H9 (cell line): ENCODE data around the gene KAT2B. TPM values are rescaled to one million over a fixed set of nuclear protein-coding genes. Genes with fewer than 3 reads are reported as not detected.
A peak's percentile ranks its signal among the peaks of the same experiment; 100 is the strongest.

Experiments
- DNase-seq: peaks from one replicate; pipeline ENCODE4 v3.0.0-alpha.2; 2017
- H2AFZ ChIP-seq: one replicate; pipeline ENCODE4 v1.6.1; 2013; ENCODE audit warnings: mild to moderate bottlenecking, low read length, control low read depth, moderate library complexity
- H2AK5ac ChIP-seq: 2 replicates; pipeline ENCODE4 v1.6.1; 2013; ENCODE audit warnings: low read length, control low read depth, mixed read lengths; ENCODE audit not compliant: insufficient read length
- H2BK120ac ChIP-seq: one replicate; pipeline ENCODE4 v1.6.1; 2013; ENCODE audit warnings: low read depth, mild to moderate bottlenecking, low read length, control low read depth, inconsistent platforms; ENCODE audit not compliant: poor library complexity, severe bottlenecking
- H2BK12ac ChIP-seq: 2 replicates; pipeline ENCODE4 v1.6.1; 2013; ENCODE audit warnings: low read length, control low read depth, mixed read lengths, low read depth; ENCODE audit not compliant: insufficient read length
- H2BK15ac ChIP-seq: 2 replicates; pipeline ENCODE4 v1.6.1; 2013; ENCODE audit warnings: low read depth, low read length, control low read depth
- H2BK20ac ChIP-seq: one replicate; pipeline ENCODE4 v1.6.1; 2013; ENCODE audit warnings: low read depth, mild to moderate bottlenecking, low read length, control low read depth, inconsistent platforms; ENCODE audit not compliant: poor library complexity, severe bottlenecking
- H2BK5ac ChIP-seq: 2 replicates; pipeline ENCODE4 v1.6.1; 2013; ENCODE audit warnings: low read length, control low read depth, mixed read lengths; ENCODE audit not compliant: insufficient read length
- H3K14ac ChIP-seq: 2 replicates; pipeline ENCODE4 v1.6.1; 2013; ENCODE audit warnings: low read length, control low read depth; ENCODE audit not compliant: insufficient read depth
- H3K18ac ChIP-seq: 2 replicates; pipeline ENCODE4 v1.6.1; 2013; ENCODE audit warnings: low read depth, mild to moderate bottlenecking, mixed read lengths, low read length, control low read depth; ENCODE audit not compliant: insufficient read length
- H3K23ac ChIP-seq: 2 replicates; pipeline ENCODE4 v1.6.1; 2013; ENCODE audit warnings: low read length, control low read depth, mixed read lengths, low read depth; ENCODE audit not compliant: insufficient read length
- H3K23me2 ChIP-seq: 2 replicates; pipeline ENCODE4 v1.6.1; 2013; ENCODE audit warnings: low read depth, mild to moderate bottlenecking, mixed read lengths, low read length, control low read depth; ENCODE audit not compliant: insufficient read length, poor library complexity, severe bottlenecking
- H3K27ac ChIP-seq: 2 replicates; pipeline ENCODE4 v1.5.1; 2013; ENCODE audit warnings: low read length, control low read depth, mixed read lengths, low read depth; ENCODE audit not compliant: insufficient read length
- H3K27me3 ChIP-seq: 2 replicates; pipeline ENCODE4 v1.6.1; 2013; ENCODE audit warnings: low read length, control low read depth, inconsistent platforms; ENCODE audit not compliant: insufficient read depth
- H3K4ac ChIP-seq: 2 replicates; pipeline ENCODE4 v1.6.1; 2013; ENCODE audit warnings: low read depth, mild to moderate bottlenecking, control low read depth, inconsistent platforms, low read length, moderate library complexity
- H3K4me1 ChIP-seq: 2 replicates; pipeline ENCODE4 v1.6.1; 2013; ENCODE audit warnings: low read length, control low read depth, inconsistent platforms; ENCODE audit not compliant: insufficient read depth
- H3K4me2 ChIP-seq: 2 replicates; pipeline ENCODE4 v1.6.1; 2013; ENCODE audit warnings: low read length, control low read depth, mixed read lengths; ENCODE audit not compliant: insufficient read length, insufficient read depth
- H3K56ac ChIP-seq: 2 replicates; pipeline ENCODE4 v1.6.1; 2013; ENCODE audit warnings: low read depth, mild to moderate bottlenecking, mixed read lengths, low read length, control low read depth; ENCODE audit not compliant: insufficient read length
- H3K79me1 ChIP-seq: 2 replicates; pipeline ENCODE4 v1.6.1; 2013; ENCODE audit warnings: low read depth, mild to moderate bottlenecking, moderate library complexity, low read length, control low read depth, inconsistent platforms; ENCODE audit not compliant: insufficient read depth, poor library complexity, severe bottlenecking
- H3K79me2 ChIP-seq: 2 replicates; pipeline ENCODE4 v1.6.1; 2013; ENCODE audit warnings: low read length, control low read depth, inconsistent platforms; ENCODE audit not compliant: insufficient read depth
- H3K9ac ChIP-seq: 2 replicates; pipeline ENCODE4 v1.6.1; 2013; ENCODE audit warnings: low read length, control low read depth, mixed read lengths; ENCODE audit not compliant: insufficient read length; ENCODE audit errors: extremely low read depth
- H3K9me3 ChIP-seq: one replicate; pipeline ENCODE4 v1.6.1; 2013; ENCODE audit warnings: low read depth, low read length, inconsistent platforms; ENCODE audit not compliant: control insufficient read depth
- H3T11ph ChIP-seq: one replicate; pipeline ENCODE4 v1.6.1; 2013; ENCODE audit warnings: mild to moderate bottlenecking, low read length, control low read depth, inconsistent platforms
- H4K20me1 ChIP-seq: one replicate; pipeline ENCODE4 v1.6.1; 2013; ENCODE audit not compliant: control insufficient read depth, insufficient read length, insufficient read depth
- H4K5ac ChIP-seq: 2 replicates; pipeline ENCODE4 v1.6.1; 2013; ENCODE audit warnings: low read depth, mild to moderate bottlenecking, mixed read lengths, low read length, control low read depth; ENCODE audit not compliant: insufficient read length
- H4K8ac ChIP-seq: replicated peaks from 2 replicates; pipeline ENCODE4 v1.6.1; 2013; ENCODE audit warnings: low read length, control low read depth, mixed read lengths, low read depth; ENCODE audit not compliant: insufficient read length
- H4K91ac ChIP-seq: 2 replicates; pipeline ENCODE4 v1.6.1; 2013; ENCODE audit warnings: low read depth, mild to moderate bottlenecking, moderate library complexity, mixed read lengths, low read length, control low read depth; ENCODE audit not compliant: insufficient read length
- H3K27ac Mint-ChIP-seq, 3 experiments: 2 replicates in 2 of 3; 3 replicates in 1 of 3; pipeline ENCODE4 v1.8.0; 2020 to 2021; ENCODE audit warnings: mixed read lengths in 3 of 3, mild to moderate bottlenecking in 1 of 3, moderate library complexity in 1 of 3
- H3K27me3 Mint-ChIP-seq: 2 replicates; pipeline ENCODE4 v1.8.0; 2021; ENCODE audit warnings: low read depth, mild to moderate bottlenecking, moderate library complexity, mixed read lengths
- H3K36me3 Mint-ChIP-seq, 3 experiments: 2 replicates in 2 of 3; 3 replicates in 1 of 3; pipeline ENCODE4 v1.8.0; 2020 to 2021; ENCODE audit warnings: low read depth in 3 of 3, mixed read lengths in 3 of 3; ENCODE audit not compliant: insufficient read depth in 1 of 3
- H3K4me1 Mint-ChIP-seq, 2 experiments: 2 replicates each; pipeline ENCODE4 v1.8.0; 2020; ENCODE audit warnings: mixed read lengths in 2 of 2
- H3K4me3 Mint-ChIP-seq, 2 experiments: 2 replicates in 1 of 2; 3 replicates in 1 of 2; pipeline ENCODE4 v1.8.0; 2020 to 2021; ENCODE audit warnings: mild to moderate bottlenecking in 2 of 2, mixed read lengths in 2 of 2, moderate library complexity in 1 of 2
- H3K9me3 Mint-ChIP-seq, 2 experiments: 2 replicates in 1 of 2; 3 replicates in 1 of 2; pipeline ENCODE4 v1.8.0; 2020; ENCODE audit warnings: mild to moderate bottlenecking in 2 of 2, mixed read lengths in 2 of 2, moderate library complexity in 1 of 2
- CTCF ChIP-seq: fragments of 200-600 bp; sonication (generic); conservative IDR thresholded peaks from 3 replicates; pipeline ENCODE4 v1.8.0; 2021; ENCODE audit warnings: antibody characterized with exemption, mild to moderate bottlenecking
- WGBS: extraction: QIAGEN DNeasy Blood & Tissue Kit; methylation state at CpG from one replicate; pipeline ENCODE4 v1.1.7; 2013; ENCODE audit warnings: missing lambda C conversion rate, low lambda C conversion rate, mixed read lengths; ENCODE audit not compliant: insufficient read length; ENCODE audit errors: extremely low coverage; 5-methylcytosine and 5-hydroxymethylcytosine counted together
- total RNA-seq: library from RNA; stranded (reverse); gene quantifications from 2 replicates; pipeline ENCODE4 v1.2.1, GENCODE V29; 2021

The KAT2B gene
- total RNA-seq, 1 experiment from 2014 or later, result 6.3 TPM

- H2BK15ac ChIP-seq, result no peak overlapping the region
- no CpG with 5 or more reads among the region's 3 CpGs for WGBS
- H3K14ac ChIP-seq, result no peak overlapping the region
- H2AK5ac ChIP-seq, result no peak overlapping the region
- H3K79me1 ChIP-seq, result no peaks in the 10 kb centered on the region
- no peaks in the 10 kb centered on the region for H3K79me2 ChIP-seq
- no peak for DNase-seq
- Mint-ChIP-seq H3K27me3 (no peaks in the 10 kb centered on the region; the same call in 1 of the 2 replicates), H3K27ac (peak overlapping the region in 2 of 3 experiments; percentile 55 to 68; a peak in 3 of 7 replicates), H3K4me1 (peaks cover 0 to 2% of the 10 kb centered on the region in 2 experiments; a peak in 1 of 4 replicates), H3K36me3 (no peaks in the 10 kb centered on the region), H3K4me3 (no peak overlapping the region), H3K9me3 (no peaks in the 10 kb centered on the region; a peak in 1 of 5 replicates)
- no peak overlapping the region for H3K18ac ChIP-seq
- no peak overlapping the region for H2BK12ac ChIP-seq
- H2BK120ac ChIP-seq, result no peak overlapping the region
- no peaks in the 10 kb centered on the region for H3K23me2 ChIP-seq
- no peaks in the 10 kb centered on the region for H3K9me3 ChIP-seq
- TF ChIP-seq CTCF, result no peak
- no peaks in the 10 kb centered on the region for H4K20me1 ChIP-seq
- no peak overlapping the region for H4K8ac ChIP-seq
- H4K5ac ChIP-seq, result no peak overlapping the region
- no peak overlapping the region for H3K23ac ChIP-seq
- no peak overlapping the region for H3K4me2 ChIP-seq
- no peak overlapping the region for H3K56ac ChIP-seq
- no peak overlapping the region for H3K27ac ChIP-seq
- no peak overlapping the region for H2AFZ ChIP-seq
- no peak overlapping the region for H3T11ph ChIP-seq
- H3K4me1 ChIP-seq, result no peaks in the 10 kb centered on the region
- H2BK20ac ChIP-seq, result no peak overlapping the region
- no peak overlapping the region for H3K9ac ChIP-seq
- H4K91ac ChIP-seq, result no peak overlapping the region
- H2BK5ac ChIP-seq, result no peak overlapping the region
- H3K4ac ChIP-seq, result no peak overlapping the region
- H3K27me3 ChIP-seq, result no peaks in the 10 kb centered on the region
Observed at GRCh38 chr3:20001932-20002331, 38.3 kb upstream of the KAT2B start.
